ENCODE measurements around the gene YTHDF2. TPM values are rescaled to one million over a fixed set of nuclear protein-coding genes. Genes with fewer than 3 reads are reported as not detected.
"Not testable (repeated sequence)": the region's sequence is repeated elsewhere in the genome, so short reads cannot be mapped to it uniquely, and the experiment has no call there.

The YTHDF2 gene
- total and polyA plus RNA-seq, 2 experiments from 2014 or later, result 62.8 to 84.0 TPM

- Histone ChIP-seq H3K27ac (peak overlapping the region; percentile 99), H3K36me3 (peaks cover 34% of the 10 kb centered on the region), H3K4me1 (ENCODE audit: low read depth) (peaks cover 21% of the 10 kb centered on the region), H3K4me3 (peak overlapping the region; percentile 91), H3K9me3 (ENCODE audit: low read depth) (no peaks in the 10 kb centered on the region), H3K27me3 (no peaks in the 10 kb centered on the region)
- TF ChIP-seq CTCF (IDR thresholded peaks at IDR 0.05; ENCODE audit: low read depth, low read length), result no peak
- peak; percentile 59 to 72 for DNase-seq (ENCODE audit: low read depth in 1 of 2, low spot score in 1 of 2)
Measured at GRCh38 chr1:28737307-28738132, 780 bp downstream of the YTHDF2 start.

GRCh38 chr1:28740118-28740517 lies 3.4 kb downstream of the YTHDF2 start:
- Histone ChIP-seq H3K4me3 (no peak overlapping the region), H3K27ac (no peak overlapping the region), H3K36me3 (peaks cover 59% of the 10 kb centered on the region), H3K9me3 (ENCODE audit: low read depth) (no peaks in the 10 kb centered on the region), H3K27me3 (no peaks in the 10 kb centered on the region), H3K4me1 (ENCODE audit: low read depth) (peaks cover 35% of the 10 kb centered on the region)
- no peak for TF ChIP-seq CTCF (IDR thresholded peaks at IDR 0.05; ENCODE audit: low read depth, low read length)
- no peak for DNase-seq (ENCODE audit: low read depth in 1 of 2, low spot score in 1 of 2)

GRCh38 chr1:28744184-28744583 lies 7.4 kb downstream of the YTHDF2 start:
- Histone ChIP-seq H3K36me3 (peaks cover 59% of the 10 kb centered on the region), H3K27me3 (no peaks in the 10 kb centered on the region), H3K27ac (no peak overlapping the region), H3K9me3 (ENCODE audit: low read depth) (no peaks in the 10 kb centered on the region), H3K4me3 (no peak overlapping the region), H3K4me1 (ENCODE audit: low read depth) (peaks cover 18% of the 10 kb centered on the region)
- no peak for TF ChIP-seq CTCF (IDR thresholded peaks at IDR 0.05; ENCODE audit: low read depth, low read length)
- DNase-seq (ENCODE audit: low read depth in 1 of 2, low spot score in 1 of 2), result no peak

GRCh38 chr1:28745653-28746173 lies 9.0 kb downstream of the YTHDF2 start:
- no peak for DNase-seq (ENCODE audit: low read depth in 1 of 2, low spot score in 1 of 2)
- Histone ChIP-seq H3K36me3 (peaks cover 45% of the 10 kb centered on the region), H3K27ac (no peak overlapping the region), H3K4me3 (no peak overlapping the region), H3K27me3 (no peaks in the 10 kb centered on the region), H3K4me1 (ENCODE audit: low read depth) (peaks cover 14% of the 10 kb centered on the region), H3K9me3 (ENCODE audit: low read depth) (no peaks in the 10 kb centered on the region)
- no peak for TF ChIP-seq CTCF (IDR thresholded peaks at IDR 0.05; ENCODE audit: low read depth, low read length)

- no peaks in the 10 kb centered on the region for H3K9me3 ChIP-seq (ENCODE audit: low read depth)
- H3K4me1 ChIP-seq (ENCODE audit: low read depth), result peaks cover 6% of the 10 kb centered on the region
- H3K36me3 ChIP-seq, result peaks cover 6% of the 10 kb centered on the region
- no peak for TF ChIP-seq CTCF (IDR thresholded peaks at IDR 0.05; ENCODE audit: low read depth, low read length)
- H3K4me3 ChIP-seq, result no peak overlapping the region
- no peaks in the 10 kb centered on the region for H3K27me3 ChIP-seq
- DNase-seq (ENCODE audit: low read depth in 1 of 2, low spot score in 1 of 2), result no peak
- peak overlapping the region; percentile 10 for H3K27ac ChIP-seq
Measured at GRCh38 chr1:28750330-28750729, 13.6 kb downstream of the YTHDF2 start.

- Histone ChIP-seq H3K4me1 (ENCODE audit: low read depth) (peaks cover 11% of the 10 kb centered on the region), H3K27ac (peak overlapping the region; percentile 36)
- peak in 1 of 2 donors; percentile 9 for DNase-seq (ENCODE audit: low read depth in 1 of 2, low spot score in 1 of 2)
- H3K9me3 ChIP-seq (ENCODE audit: low read depth); H3K27me3 ChIP-seq; H3K36me3 ChIP-seq; H3K4me3 ChIP-seq: not testable (repeated sequence)
Measured at GRCh38 chr1:28750771-28751294, 14.1 kb downstream of the YTHDF2 start.

Data from cardiac muscle cell (in vitro differentiated cells and primary cell).